ENCODE data around the gene CLASP1.
A peak's percentile ranks its signal among the peaks of the same experiment; 100 is the strongest.
"Not testable (repeated sequence)": the region's sequence is repeated elsewhere in the genome, so short reads cannot be mapped to it uniquely, and the experiment has no call there.

The CLASP1 gene

DNA sequence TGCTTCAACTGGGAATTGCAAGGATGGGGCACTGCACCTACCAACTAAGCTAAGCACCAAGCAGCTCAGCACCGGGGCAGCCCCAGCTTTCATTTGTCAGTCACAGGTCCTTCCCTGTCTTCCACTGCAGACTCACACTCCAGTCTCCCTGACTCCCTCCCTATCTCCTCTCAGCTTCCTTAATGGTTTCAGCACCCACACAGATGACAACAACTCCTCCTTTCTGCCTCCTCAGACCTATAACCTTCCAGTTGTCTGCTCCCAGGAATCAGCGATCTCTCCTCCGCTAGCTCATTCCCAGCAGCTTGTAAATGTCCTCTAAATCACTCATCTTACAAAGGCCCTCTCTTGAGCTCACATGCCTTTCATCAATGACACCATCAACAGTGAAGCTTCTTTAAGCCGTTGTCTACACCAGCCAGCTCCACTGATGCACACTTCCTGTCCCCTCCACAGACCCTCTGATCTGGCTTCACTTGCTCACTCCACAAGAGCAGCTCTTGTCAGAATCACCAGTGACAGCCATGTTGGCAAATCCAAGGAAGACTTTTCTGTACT lies 32.1 kb downstream of the CLASP1 start:
- DNase-seq (ENCODE audit: low spot score): no peak

DNA sequence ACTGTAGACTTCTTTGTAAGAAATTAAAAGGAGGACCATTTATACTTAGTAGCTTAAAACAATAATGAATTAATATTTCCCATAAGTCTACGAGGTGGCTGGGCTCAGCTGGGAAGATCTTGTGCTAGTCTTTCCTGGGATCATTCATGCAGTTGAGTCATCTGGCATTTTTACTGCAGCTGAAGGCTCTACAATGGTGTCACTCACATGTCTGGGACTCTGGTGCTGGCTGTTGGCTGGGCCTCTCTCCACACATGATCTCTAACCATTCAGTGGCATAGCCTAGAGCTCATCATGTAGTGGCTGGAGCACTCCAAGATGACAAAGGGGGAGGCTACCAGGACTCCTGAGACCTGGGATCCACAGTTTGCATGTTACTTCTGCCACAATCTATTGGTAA lies 35.5 kb downstream of the CLASP1 start:
- FAIRE-seq (no peak), DNase-seq (ENCODE audit: low spot score) (no peak)

More for the DNA sequence above, 32.1 kb downstream of the CLASP1 start:
- no peak for FAIRE-seq

DNA sequence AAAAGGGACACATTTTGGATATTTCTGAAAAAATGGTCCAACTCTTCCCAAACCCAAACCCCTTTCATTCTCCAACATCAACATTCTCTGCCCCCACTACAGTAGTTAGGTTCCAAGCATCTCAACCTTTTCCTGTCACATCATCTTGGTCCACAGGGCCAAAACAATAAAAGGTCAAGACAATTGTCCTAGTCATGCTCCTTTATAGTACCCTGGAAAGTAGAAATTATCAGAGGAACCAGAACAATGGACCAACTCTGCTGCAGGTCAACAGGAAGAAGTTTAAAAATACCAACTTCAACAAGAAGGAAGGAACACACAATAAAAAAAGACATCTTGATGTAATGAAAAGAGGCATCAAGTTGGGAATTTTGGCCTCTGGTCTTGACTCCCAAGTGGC lies 36.1 kb downstream of the CLASP1 start:
- FAIRE-seq: no peak
- no peak for DNase-seq (ENCODE audit: low spot score)

DNA sequence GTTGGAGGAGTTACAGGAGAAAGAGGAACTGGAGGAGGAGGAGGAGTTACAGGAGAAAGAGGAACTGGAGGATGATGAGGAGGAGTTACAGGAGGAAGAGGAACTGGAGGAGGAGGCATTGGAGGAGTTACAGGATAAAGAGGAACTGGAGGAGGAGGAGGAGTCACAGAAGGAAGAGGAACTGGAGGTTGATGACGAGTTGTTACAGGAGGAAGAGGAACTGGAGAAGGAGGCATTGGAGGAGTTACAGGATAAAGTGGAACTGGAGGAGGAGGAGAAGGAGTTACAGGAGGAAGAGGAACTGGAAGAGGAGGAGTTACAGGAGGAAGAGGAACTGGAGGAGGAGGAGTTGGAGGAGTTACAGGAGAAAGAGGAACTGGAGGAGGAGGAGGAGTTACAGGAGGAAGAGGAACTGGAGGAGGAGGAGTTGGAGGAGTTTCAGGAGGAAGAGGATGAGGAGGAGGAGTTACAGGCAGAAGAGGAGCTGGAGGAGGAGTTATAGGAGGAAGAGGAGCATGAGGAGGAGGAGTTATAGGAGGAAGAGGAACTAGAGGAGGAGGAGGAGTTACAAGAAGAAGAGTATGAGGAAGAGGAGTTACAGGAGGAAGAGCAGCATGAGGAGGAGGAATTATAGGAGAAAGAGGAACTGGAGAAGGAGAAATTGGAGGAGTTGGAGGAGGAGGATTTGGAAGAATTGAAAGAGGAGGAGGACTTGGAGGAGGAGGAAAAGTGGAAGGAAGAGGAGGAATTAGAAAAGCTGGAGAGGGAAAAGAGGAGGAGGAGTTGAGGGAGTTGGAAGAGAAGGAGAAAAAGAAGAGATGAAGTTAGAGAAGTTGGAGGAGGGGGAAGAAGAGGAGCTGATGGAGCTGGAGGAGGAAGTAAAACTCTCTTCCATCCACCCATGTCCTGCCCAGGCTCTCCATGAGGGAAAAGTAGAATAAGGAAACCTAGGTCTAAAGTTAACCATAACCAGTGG lies 37.2 kb downstream of the CLASP1 start:
- no peak for FAIRE-seq
- no peak for DNase-seq (ENCODE audit: low spot score)

DNA sequence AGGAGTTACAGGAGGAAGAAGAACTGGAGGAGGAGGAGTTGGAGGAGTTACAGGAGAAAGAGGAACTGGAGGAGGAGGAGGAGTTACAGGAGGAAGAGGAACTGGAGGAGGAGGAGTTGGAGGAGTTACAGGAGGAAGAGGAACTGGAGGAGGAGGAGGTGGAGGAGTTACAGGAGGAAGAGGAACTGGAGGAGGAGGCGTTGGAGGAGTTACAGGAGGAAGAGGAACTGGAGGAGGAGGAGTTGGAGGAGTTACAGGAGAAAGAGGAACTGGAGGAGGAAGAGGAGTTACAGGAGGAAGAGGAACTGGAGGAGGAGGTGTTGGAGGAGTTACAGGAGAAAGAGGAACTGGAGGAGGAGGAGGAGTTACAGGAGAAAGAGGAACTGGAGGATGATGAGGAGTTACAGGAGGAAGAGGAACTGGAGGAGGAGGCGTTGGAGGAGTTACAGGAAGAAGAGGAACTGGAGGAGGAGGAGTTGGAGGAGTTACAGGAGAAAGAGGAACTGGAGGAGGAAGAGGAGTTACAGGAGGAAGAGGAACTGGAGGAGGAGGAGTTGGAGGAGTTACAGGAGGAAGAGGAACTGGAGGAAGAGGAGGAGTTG lies 38.1 kb downstream of the CLASP1 start:
- not testable (repeated sequence) for FAIRE-seq; DNase-seq (ENCODE audit: low spot score)

DNA sequence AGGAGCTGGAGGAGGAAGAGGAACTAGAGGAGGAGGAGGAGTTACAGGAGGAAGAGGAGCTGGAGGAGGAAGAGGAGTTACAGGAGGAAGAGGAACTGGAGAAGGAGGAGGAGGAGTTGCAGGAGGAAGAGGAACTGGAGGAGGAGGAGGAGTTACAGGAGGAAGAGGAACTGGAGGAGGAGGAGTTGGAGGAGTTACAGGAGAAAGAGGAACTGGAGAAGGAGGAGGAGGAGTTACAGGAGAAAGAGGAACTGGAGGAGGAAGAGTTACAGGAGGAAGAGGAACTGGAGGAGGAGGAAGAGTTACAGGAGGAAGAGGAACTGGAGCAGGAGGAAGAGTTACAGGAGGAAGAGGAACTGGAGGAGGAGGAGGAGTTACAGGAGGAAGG lies 38.8 kb downstream of the CLASP1 start:
- DNase-seq (ENCODE audit: low spot score); FAIRE-seq: not testable (repeated sequence)

DNA sequence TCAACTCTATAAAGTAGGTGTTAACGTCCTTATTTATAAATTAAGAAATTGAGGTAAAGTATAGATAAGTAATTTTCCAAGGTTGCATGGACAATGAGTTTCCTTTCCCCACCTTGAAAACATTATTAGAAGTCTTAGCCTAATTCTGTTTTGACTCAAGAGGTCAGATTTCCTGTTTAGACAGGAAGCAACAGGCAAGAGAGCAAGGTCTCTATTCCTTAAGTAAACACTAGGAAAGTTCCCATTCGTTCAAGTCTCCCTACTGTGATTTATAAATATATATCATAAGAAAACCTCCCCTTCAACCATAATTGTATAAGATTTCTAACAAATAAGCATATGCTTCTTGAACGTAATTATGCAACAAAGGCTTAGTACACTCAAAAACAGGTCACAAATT lies 40.3 kb downstream of the CLASP1 start:
- FAIRE-seq: no peak
- DNase-seq (ENCODE audit: low spot score): no peak

DNA sequence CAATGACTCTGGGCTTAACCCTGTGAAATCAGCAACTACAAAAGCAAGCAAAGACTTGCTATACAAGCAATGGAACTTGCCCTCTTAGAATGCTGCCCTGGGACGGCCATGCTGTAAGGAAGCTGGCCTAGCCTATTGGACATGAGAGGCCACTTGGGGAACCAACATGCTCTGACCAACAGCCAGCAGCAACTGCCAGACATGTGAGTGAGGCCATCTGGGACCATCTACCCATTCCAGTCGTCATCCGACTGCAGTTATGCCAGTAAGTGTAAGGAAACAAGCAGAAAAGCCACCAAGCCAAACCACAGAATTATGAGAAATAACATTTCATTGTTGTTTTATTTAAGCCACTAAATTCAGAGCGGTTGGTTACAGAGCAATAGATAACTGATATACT lies 40.9 kb downstream of the CLASP1 start:
- DNase-seq (ENCODE audit: low spot score): no peak
- no peak for FAIRE-seq

DNA sequence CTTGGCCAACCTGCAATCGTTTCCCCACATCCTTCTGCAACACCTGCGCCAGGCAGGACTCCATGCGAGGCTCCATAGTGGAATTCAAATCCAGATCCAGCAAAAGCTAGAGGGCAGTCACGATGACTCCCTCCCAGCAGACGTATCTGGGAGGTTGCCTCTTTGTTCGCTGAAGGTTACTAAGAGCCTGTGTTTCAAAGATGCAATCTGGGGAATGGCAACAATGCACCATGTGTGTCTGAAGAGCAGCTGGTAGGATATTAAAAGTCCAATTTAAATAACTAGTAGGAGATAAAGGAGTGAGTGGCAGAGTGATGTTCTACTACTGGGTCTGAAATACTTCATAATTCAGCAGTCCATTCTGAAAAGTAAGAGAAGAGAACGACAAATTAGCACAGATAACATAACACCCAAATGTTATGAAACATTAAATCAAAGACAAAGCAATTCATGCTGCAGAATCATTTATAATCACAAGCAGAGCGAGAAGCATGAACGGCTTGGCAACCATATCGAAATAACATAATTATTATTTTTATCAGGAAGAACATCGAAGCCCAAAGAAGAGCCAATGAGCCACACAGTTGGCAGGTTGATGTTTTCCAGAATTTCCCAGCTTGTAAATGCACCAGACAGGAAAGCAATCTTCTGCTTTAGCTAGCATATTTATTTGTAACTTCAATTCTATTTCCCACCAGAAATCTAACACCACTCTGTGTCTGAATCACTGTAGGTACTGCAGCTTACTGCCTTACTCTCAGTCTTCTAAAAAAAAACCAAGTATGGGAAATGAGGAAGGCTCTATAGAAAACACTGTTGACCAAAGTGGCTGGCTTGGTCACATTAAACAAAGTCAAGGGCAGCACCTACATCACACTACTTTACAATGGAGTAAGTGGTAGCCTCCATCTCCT lies 43.2 kb downstream of the CLASP1 start:
- no peak for DNase-seq (ENCODE audit: low spot score)
- no peak for FAIRE-seq

DNA sequence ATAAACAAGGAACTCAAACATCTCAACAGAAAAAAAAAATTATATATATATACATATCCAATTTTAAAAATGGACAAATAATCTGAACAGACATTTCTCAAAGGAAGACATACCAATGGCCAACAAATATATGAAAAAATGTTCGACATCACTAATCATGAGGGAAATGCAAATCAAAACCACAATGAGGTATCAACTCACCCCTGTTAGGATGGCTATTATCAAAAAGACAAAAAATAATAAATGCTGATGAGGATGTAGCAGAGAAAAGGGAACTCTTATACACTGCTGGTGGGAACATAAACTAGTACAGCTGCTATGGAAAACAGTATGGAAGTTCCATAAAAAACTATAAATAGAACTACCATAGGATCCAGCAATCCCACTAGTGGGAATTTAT lies 46.1 kb downstream of the CLASP1 start:
- DNase-seq (ENCODE audit: low spot score) (no peak), FAIRE-seq (no peak)

DNA sequence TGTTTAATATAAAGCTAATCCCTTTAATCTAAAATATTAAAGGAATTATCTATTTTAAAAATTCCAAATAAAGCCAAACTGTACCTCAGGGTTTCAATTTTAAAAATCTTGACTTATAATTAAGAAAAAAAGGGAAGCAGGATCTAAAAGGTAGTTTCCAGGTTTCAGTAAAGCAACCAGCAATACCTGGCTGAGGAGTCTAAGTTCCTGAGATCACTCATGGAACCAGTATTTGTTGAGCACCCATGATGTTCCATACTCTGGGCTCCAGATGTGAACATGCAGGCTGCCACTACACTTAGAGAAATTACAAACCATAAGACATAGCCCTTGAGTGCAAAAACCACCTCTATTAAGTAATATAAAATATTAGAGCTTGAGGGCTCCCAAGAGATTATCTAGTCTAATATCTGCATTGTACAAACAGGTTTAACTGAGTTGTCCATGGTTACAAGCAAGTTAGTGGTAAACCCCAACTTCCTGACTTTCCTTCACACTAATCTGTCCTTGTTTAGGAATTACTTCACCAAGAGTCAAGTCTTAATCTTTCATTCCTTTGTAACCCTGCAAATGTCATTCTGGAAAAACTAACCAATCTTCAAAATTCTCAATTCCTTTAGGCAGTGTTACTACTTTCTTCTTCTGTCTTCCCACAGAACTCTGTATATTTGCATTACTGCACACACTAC lies 49.2 kb downstream of the CLASP1 start:
- DNase-seq (ENCODE audit: low spot score): no peak
- no peak for FAIRE-seq

DNA sequence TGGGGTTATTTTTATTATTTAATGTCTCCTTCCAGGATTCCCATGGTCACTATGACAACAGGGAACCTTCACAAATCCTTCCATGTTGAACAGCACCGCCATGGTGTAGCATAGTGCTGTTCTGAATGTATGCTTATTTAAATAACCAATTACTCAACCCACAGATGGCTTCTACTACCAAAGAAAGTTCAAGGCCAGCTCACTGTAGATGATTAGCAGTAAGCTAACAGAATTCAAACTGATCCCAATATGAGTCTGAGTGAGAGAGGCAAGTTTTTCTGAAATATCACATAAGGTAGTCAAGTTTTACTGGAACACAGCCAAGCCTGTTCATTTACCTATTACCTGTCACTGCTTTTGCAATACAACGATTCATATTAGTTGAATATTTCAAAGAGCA lies 51.2 kb downstream of the CLASP1 start:
- DNase-seq (ENCODE audit: low spot score): no peak
- FAIRE-seq: no peak

DNA sequence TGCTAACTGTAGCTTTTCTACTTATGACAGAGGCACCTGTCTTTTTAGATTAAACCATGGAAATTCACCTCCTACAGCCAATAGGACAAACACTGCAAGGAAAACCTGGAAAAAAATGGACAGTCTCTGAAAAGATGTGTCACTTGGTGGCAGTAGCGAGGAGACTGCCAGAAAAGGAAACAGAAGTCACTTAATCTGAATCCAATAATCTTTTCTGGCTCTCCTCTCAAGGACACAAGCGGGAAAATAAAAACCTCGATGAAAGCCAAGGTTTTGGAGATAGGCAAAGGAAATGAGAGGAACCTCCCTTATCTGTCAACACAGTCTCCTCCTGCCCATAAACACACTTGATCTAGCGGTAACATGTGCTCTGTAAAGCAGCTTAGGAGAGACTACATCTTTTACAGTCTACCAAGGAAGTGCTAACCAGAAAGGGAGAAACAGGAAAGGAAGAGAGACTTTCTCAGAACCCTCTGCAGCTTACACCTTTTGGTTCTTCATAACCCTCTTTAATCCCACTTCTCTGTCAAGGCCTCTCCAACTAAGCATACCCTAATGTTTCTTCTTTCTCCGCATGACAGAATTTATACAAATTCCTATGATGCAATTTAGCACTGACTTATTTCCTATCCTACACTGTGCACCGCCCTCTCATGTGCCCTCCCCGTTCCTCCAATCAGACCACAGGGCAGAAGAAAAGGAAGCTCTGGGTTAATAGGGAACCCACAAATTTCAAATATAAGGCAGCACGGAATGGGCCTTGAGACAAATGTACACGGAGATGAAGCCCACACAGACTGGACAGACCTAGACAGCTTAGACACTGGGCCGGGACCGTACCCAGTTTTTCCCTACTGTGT lies 52.8 kb downstream of the CLASP1 start:
- FAIRE-seq (no peak), DNase-seq (ENCODE audit: low spot score) (peak; percentile 42)

DNA sequence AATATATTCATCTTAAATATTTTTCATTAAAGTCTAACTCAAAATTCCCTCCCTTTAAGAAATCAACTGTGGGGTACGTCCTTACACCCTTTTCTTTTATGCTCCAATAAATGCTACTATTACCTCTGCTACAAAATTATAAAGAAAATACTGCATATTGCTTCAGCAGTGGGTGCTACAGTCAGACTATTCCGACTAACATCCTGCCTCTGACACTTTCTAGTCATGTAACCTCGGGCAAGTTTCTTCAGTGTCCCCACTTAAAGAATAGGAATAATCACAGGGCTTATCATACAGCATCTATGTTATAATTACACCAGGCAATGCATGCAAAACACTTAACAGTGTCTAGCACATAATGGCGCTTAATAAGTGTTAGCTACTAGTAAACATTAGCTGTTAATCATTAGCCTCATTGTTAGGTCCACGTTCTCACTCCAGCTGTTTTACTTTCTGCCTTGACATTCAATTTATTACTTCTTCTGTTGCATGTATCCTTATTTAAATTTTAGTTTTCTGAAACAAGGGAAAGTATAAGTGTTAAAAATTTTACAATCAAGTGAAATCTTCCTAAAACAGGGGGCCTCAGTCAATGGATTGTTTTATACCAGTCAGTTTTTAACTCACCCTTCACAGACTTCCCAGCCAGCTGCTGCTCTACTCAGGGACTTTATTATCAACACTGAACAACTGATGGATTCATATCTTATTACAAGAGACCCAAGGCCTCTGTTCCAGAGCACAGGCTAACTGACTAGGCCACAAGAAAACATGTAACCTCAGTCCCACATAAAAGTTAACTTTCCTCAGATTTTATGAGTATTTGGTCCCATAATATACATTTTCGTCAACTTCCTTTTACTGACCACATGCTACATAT lies 54.0 kb downstream of the CLASP1 start:
- DNase-seq (ENCODE audit: low spot score): no peak
- FAIRE-seq: no peak

DNA sequence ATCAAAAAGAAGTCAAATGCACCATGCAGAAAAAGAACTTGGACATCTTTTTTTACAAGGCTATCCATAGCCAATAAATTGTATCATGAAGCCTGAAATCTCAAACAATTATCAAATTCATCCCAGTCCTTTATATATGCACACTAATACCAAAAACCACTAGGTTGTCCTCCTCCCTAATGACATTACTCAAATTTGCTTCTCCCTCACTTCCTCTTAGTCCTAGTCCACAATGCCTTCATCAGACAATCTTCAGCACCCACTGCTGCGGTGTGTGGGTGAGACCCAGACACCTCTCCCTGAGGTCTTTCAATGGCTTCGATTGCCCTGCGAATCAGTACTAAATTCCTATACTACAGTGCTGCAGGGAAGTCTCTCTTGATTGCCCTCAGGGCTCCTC lies 58.1 kb downstream of the CLASP1 start:
- FAIRE-seq (no peak), DNase-seq (ENCODE audit: low spot score) (no peak)

DNA sequence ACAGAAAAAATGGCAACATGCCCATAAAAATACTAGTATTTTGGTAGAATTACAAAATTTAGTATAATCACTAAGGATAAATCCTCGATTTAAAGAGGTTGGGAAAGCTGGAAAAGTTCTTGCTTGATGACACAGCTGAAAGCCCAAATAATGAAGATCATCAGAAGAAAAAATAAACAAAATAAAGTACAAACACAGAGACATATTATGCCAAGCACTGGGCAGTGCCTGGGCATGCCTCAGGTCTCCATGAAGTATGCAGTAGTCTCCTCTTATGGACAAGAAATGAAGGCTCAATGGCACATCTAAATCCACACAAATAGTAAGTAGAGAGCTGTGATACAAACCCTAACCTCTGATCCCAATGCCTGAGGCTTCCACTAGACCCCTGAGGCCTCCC lies 60.9 kb downstream of the CLASP1 start:
- DNase-seq (ENCODE audit: low spot score) (no peak), FAIRE-seq (no peak)

DNA sequence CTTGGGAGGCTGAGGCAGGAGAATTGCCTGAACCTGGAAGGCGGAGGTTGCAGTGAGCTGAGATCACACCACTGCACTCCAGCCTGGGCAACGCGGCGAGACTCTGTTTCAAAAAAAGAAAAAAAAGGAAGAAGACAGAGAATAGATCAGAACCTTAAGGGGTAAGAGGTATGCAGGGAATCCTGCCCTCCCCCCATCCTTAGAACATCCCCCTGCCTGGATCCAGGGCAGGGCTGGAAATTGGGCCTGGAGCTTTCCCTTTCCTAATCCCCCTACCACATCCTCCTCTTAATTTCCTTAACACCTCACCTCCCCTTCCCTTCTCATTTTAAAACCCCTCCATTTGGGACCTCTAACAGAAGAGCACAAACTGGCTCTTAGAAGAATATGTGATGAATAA lies 62.1 kb downstream of the CLASP1 start:
- DNase-seq (ENCODE audit: low spot score): no peak
- FAIRE-seq: no peak

DNA sequence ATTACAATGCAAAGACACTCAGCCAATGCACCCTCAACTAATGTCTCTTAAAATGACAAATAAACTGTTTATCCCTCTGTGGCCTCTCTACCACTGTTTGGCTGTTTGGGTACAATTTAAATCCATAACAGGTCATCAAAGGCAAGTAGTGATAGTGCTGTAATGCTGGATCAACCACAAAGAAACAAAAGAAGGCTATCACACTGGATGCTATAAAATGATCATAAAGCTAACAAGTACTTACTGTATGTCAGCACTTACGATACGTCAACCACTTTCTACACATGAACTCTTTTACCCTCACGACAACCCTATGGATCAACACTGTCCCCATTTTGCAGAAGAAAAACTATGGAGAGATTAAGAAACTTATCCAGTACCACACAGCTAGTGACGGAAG lies 64.5 kb downstream of the CLASP1 start:
- no peak for FAIRE-seq

DNA sequence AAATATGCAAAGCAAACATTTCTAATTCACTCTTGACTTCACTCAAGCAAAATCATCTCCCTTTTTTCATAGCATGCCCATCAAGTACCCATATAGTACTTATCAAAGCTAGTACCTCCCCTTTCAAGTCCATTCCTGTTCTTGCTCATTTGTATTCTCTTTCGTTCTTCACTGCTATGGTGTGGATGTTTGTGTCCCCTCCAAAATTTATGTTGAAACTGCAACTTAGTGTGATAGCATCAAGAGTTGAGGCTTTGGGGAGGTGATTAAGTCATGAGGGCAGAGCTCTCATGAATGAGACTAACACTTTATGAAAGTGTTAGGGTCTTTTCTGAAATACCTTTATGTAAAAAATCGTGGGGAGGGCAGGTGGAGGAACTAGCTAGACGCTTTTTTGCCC lies 65.7 kb downstream of the CLASP1 start:
- FAIRE-seq: no peak
- DNase-seq (ENCODE audit: low spot score): no peak

More for the DNA sequence above, 64.5 kb downstream of the CLASP1 start:
- DNase-seq (ENCODE audit: low spot score): no peak
